Glutamatergic neuron (in vitro differentiated cells): ENCODE data around the gene GOLGA6L10. TPM values are rescaled to one million over a fixed set of nuclear protein-coding genes. Genes with fewer than 3 reads are reported as not detected.
"Not testable (repeated sequence)": the region's sequence is repeated elsewhere in the genome, so short reads cannot be mapped to it uniquely, and the experiment has no call there.

Experiments
- DNase-seq: peaks from one replicate; pipeline ENCODE4 v3.0.0; 2022
- H3K27ac Mint-ChIP-seq: one replicate; pipeline ENCODE4 v1.8.0; 2020; ENCODE audit warnings: mild to moderate bottlenecking, mixed read lengths, inconsistent platforms; ENCODE audit not compliant: unreplicated experiment
- H3K27me3 Mint-ChIP-seq: one replicate; pipeline ENCODE4 v1.8.0; 2020; ENCODE audit warnings: mild to moderate bottlenecking, moderate library complexity, mixed read lengths, inconsistent platforms; ENCODE audit not compliant: unreplicated experiment
- H3K36me3 Mint-ChIP-seq: one replicate; pipeline ENCODE4 v1.8.0; 2020; ENCODE audit warnings: mild to moderate bottlenecking, mixed read lengths, inconsistent platforms; ENCODE audit not compliant: unreplicated experiment
- H3K4me1 Mint-ChIP-seq: one replicate; pipeline ENCODE4 v1.8.0; 2020; ENCODE audit warnings: mild to moderate bottlenecking, low read depth, mixed read lengths, inconsistent platforms; ENCODE audit not compliant: unreplicated experiment
- H3K4me3 Mint-ChIP-seq: one replicate; pipeline ENCODE4 v1.8.0; 2020; ENCODE audit warnings: mild to moderate bottlenecking, mixed read lengths, inconsistent platforms; ENCODE audit not compliant: unreplicated experiment
- H3K9me3 Mint-ChIP-seq: one replicate; pipeline ENCODE4 v1.8.0; 2020; ENCODE audit warnings: mild to moderate bottlenecking, moderate library complexity, mixed read lengths, inconsistent platforms; ENCODE audit not compliant: unreplicated experiment
- long read RNA-seq: library from polyadenylated mRNA; unstranded; transcript quantifications from one replicate; pipeline ENCODE4 v2.0.0, GENCODE V29; 2020; ENCODE audit not compliant: unreplicated experiment
- total RNA-seq: library from RNA; stranded (reverse); fragmentation: NEBNext Ultra II Directional; extraction: Animal tissue kit (Norgen Biotek cat#: 25700); gene quantifications from one replicate; pipeline ENCODE4 v1.2.1, GENCODE V29; 2021; ENCODE audit not compliant: unreplicated experiment
- TF ChIP-seq, protein P1 (sequence below): fragments of 200-600 bp; sonication (generic); IDR thresholded peaks from one replicate; pipeline ENCODE4 v1.5.0; 2021; ENCODE audit not compliant: partially characterized antibody, unreplicated experiment

Gene GOLGA6L10
- 0.96 TPM for total RNA-seq
- long read RNA-seq = 0 reads

GRCh38 chr15:82349375-82349774, at the start of gene GOLGA6L10:
Gene GOLGA6L10 (minus strand): TSS chr15:82349475. CDS start chr15:82349375, 100 bp downstream.
- not testable (repeated sequence) for H3K4me1 Mint-ChIP-seq, H3K27ac Mint-ChIP-seq, H3K4me3 Mint-ChIP-seq, H3K9me3 Mint-ChIP-seq, H3K36me3 Mint-ChIP-seq, DNase-seq, H3K27me3 Mint-ChIP-seq

DNA sequence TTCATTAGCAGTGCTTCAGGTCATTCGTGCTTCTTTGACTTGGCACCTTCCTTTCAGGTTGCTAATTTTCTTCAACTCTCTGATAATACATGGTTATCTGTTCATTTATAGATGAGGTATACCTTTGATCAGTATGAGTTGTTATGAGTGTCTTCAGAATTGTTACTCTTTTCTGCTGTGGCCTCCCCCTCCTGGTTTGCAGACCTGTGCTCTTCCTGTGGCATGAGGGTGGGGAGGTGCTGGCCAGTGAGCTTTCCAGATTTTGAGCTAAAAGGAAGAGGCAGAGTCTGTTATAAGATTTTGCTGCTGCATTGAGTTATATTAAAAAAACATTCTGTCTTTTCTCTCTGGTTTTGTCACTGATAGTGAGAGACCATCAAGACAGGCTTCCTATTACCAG, 49.5 kb upstream of the GOLGA6L10 start:
- Mint-ChIP-seq H3K4me3 (no peak overlapping the region), H3K4me1 (peaks cover 4% of the 10 kb centered on the region), H3K9me3 (peaks cover 4% of the 10 kb centered on the region), H3K27ac (no peak overlapping the region), H3K36me3 (no peaks in the 10 kb centered on the region), H3K27me3 (no peaks in the 10 kb centered on the region)
- DNase-seq = no peak
- TF ChIP-seq, protein P1, sequence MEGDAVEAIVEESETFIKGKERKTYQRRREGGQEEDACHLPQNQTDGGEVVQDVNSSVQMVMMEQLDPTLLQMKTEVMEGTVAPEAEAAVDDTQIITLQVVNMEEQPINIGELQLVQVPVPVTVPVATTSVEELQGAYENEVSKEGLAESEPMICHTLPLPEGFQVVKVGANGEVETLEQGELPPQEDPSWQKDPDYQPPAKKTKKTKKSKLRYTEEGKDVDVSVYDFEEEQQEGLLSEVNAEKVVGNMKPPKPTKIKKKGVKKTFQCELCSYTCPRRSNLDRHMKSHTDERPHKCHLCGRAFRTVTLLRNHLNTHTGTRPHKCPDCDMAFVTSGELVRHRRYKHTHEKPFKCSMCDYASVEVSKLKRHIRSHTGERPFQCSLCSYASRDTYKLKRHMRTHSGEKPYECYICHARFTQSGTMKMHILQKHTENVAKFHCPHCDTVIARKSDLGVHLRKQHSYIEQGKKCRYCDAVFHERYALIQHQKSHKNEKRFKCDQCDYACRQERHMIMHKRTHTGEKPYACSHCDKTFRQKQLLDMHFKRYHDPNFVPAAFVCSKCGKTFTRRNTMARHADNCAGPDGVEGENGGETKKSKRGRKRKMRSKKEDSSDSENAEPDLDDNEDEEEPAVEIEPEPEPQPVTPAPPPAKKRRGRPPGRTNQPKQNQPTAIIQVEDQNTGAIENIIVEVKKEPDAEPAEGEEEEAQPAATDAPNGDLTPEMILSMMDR = no peak

DNA sequence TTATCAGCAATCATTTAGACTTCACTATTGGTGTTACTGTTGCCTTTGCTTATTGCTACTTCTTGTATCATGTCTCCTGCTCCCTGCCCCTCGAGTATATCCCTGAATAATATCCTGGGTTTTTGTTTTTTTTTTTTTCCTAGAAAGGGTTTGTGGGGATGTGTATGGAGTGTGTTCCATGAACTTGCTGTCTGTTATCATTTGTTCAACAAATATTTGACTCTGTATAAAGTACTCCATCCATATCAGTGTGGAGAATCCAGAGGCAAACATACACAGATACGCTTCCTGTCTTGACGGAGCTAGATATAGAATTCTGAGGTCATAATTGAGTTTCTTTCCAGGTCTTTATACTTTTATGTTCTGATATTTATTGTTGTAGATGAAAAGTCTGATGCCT, 48.5 kb upstream of the GOLGA6L10 start:
- TF ChIP-seq, protein P1 = no peak
- no peak overlapping the region for H3K27ac Mint-ChIP-seq
- H3K36me3 Mint-ChIP-seq = no peaks in the 10 kb centered on the region
- H3K9me3 Mint-ChIP-seq = peaks cover 4% of the 10 kb centered on the region
- DNase-seq = no peak
- H3K27me3 Mint-ChIP-seq = no peaks in the 10 kb centered on the region
- H3K4me1 Mint-ChIP-seq = peaks cover 6% of the 10 kb centered on the region
- no peak overlapping the region for H3K4me3 Mint-ChIP-seq

GRCh38 chr15:82395788-82396187, 46.5 kb upstream of the GOLGA6L10 start:
- not testable (repeated sequence) for H3K36me3 Mint-ChIP-seq, H3K27me3 Mint-ChIP-seq, H3K4me3 Mint-ChIP-seq, H3K9me3 Mint-ChIP-seq, H3K4me1 Mint-ChIP-seq, DNase-seq, H3K27ac Mint-ChIP-seq

DNA sequence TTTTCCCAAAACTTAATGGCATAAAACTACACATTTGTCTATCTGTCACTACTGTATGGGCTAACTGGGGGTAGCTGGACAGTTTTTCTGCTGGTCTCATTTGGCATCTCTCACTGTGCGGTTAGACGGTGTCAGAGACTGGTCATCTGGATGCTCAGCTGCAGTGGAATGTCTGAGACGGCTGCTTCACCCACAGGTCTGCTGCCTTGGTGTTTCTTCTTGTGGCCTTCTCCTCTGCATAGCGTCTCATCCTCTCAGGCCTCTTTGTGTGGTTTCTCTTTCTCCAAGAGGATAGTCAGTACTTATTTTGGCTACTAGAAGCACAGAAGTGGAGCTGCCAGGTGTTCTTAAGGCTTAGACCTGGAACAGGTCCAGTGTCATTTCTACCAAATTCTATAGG, 44.4 kb upstream of the GOLGA6L10 start:
- H3K27me3 Mint-ChIP-seq = no peaks in the 10 kb centered on the region
- H3K4me1 Mint-ChIP-seq = peaks cover 4% of the 10 kb centered on the region
- DNase-seq = no peak
- no peaks in the 10 kb centered on the region for H3K36me3 Mint-ChIP-seq
- no peak overlapping the region for H3K4me3 Mint-ChIP-seq
- H3K9me3 Mint-ChIP-seq = peaks cover 5% of the 10 kb centered on the region
- no peak overlapping the region for H3K27ac Mint-ChIP-seq
- TF ChIP-seq, protein P1 = no peak

- H3K27ac Mint-ChIP-seq, H3K27me3 Mint-ChIP-seq, H3K4me1 Mint-ChIP-seq, H3K9me3 Mint-ChIP-seq, DNase-seq, H3K36me3 Mint-ChIP-seq: not testable (repeated sequence)
- peak overlapping the region; percentile 8 for H3K4me3 Mint-ChIP-seq
These were observed 42.8 kb upstream of the GOLGA6L10 start for GRCh38 chr15:82392077-82392476.

GRCh38 chr15:82390152-82390551, 40.9 kb upstream of the GOLGA6L10 start:
- H3K4me1 Mint-ChIP-seq, H3K27ac Mint-ChIP-seq, DNase-seq, H3K4me3 Mint-ChIP-seq, H3K27me3 Mint-ChIP-seq, H3K9me3 Mint-ChIP-seq, H3K36me3 Mint-ChIP-seq: not testable (repeated sequence)

GRCh38 chr15:82387209-82387608, 37.9 kb upstream of the GOLGA6L10 start:
- H3K4me3 Mint-ChIP-seq, DNase-seq, H3K27me3 Mint-ChIP-seq, H3K4me1 Mint-ChIP-seq, H3K27ac Mint-ChIP-seq, H3K36me3 Mint-ChIP-seq, H3K9me3 Mint-ChIP-seq: not testable (repeated sequence)

DNA sequence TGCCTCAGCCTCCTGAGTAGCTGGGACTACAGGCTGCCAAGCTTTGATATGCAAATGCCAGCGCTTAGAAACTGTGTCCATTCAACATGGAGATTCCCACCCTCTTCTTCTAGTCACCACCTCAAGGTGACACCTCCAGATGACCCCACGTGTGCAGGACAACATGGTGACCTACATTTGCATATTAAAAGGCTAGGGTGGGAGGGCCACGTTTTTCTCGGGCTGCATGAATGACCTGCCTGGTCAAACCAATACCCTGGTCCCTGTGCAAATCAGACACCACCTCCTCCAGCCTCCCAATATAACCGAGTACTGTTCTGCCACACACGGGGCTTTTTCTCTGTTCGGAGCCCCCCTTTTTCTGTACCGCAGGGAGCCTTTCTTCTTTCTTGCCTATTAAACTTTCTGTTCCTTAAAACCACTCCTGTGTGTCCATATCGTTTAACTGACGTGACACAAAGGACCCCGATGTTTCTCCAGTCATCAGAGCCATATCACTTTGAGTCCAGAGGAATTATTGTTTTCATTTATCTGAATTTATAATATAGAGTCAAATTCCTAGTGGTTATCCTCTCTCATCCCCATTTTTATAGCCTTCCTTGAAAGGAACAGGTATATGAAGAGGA, 32.2 kb upstream of the GOLGA6L10 start:
- not testable (repeated sequence) for H3K36me3 Mint-ChIP-seq, H3K9me3 Mint-ChIP-seq, DNase-seq, H3K4me3 Mint-ChIP-seq, H3K27ac Mint-ChIP-seq, H3K4me1 Mint-ChIP-seq, H3K27me3 Mint-ChIP-seq

- not testable (repeated sequence) for H3K27ac Mint-ChIP-seq, H3K4me1 Mint-ChIP-seq, H3K4me3 Mint-ChIP-seq, H3K27me3 Mint-ChIP-seq, H3K9me3 Mint-ChIP-seq, H3K36me3 Mint-ChIP-seq, DNase-seq
These were observed 30.3 kb upstream of the GOLGA6L10 start for GRCh38 chr15:82379552-82379951.
